Esophagus squamous epithelium (tissue), 4 donors: ENCODE measurements around the gene TJP3.

ENCODE experiments used
- POLR2A ChIP-seq, 4 donors: fragments of 450-650 bp; IDR thresholded peaks; one replicate each; pipeline ENCODE4 v1.6.1; 2017; ENCODE audit warnings: antibody characterized with exemption in 4 of 4, mild to moderate bottlenecking in 4 of 4, moderate library complexity in 3 of 4
- TF ChIP-seq, protein P1 (sequence below), 6 experiments: fragments of 450-650 bp in 4 of 6; fragments of 200-600 bp in 2 of 6; sonication (generic) in 2 of 6; IDR thresholded peaks; one replicate each; pipeline ENCODE4 v1.5.1; 2016 to 2019; ENCODE audit warnings: antibody characterized with exemption in 6 of 6, mild to moderate bottlenecking in 4 of 6, moderate library complexity in 4 of 6

DNA sequence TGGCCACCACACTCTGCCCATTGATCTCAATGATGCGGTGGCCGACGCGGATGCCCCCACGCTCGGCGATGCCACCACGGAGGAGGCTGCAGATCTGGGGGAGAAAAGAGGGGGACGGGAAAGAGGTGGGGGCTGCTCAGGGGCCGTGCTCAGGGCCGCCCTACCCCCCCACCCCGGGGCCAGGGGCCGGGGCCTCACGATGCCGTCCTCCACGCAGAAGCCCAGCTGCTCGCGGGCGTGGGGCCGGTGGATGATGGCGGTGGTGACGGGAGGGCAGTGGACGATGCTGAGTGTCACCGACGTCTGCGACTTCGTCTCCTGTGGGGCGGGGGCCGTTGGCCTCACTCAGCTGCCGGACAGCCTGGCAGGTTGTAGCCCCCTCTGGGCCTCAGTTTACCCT lies 43.1 kb downstream of the TJP3 start:
- TF ChIP-seq, protein P1, sequence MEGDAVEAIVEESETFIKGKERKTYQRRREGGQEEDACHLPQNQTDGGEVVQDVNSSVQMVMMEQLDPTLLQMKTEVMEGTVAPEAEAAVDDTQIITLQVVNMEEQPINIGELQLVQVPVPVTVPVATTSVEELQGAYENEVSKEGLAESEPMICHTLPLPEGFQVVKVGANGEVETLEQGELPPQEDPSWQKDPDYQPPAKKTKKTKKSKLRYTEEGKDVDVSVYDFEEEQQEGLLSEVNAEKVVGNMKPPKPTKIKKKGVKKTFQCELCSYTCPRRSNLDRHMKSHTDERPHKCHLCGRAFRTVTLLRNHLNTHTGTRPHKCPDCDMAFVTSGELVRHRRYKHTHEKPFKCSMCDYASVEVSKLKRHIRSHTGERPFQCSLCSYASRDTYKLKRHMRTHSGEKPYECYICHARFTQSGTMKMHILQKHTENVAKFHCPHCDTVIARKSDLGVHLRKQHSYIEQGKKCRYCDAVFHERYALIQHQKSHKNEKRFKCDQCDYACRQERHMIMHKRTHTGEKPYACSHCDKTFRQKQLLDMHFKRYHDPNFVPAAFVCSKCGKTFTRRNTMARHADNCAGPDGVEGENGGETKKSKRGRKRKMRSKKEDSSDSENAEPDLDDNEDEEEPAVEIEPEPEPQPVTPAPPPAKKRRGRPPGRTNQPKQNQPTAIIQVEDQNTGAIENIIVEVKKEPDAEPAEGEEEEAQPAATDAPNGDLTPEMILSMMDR (IDR thresholded peaks at IDR 0.05) = no peak
- no peak for TF ChIP-seq POLR2A (IDR thresholded peaks at IDR 0.05)
